Stimulated activated naive B cell treated with anti-CD40 and anti-IgM and Interleukin-4, amounts not matched to agents 10 μg/mL and 1 μg/mL and 100 μg/mL, for 72 hours (primary cell): ENCODE results near the gene KRT8.
A peak's percentile ranks its signal among the peaks of the same experiment; 100 is the strongest.

Experiments used
- ATAC-seq, 2 donors: fragments of 150-1000 bp; cut with Tn5 transposase; replicated peaks; 2 replicates each; pipeline ENCODE4 v1.10.0; 2021; ENCODE audit warnings: moderate library complexity in 1 of 2
- DNase-seq: peaks from one replicate; pipeline ENCODE4 v3.0.0; 2021
- H3K27ac Mint-ChIP-seq: one replicate; pipeline ENCODE4 v1.8.0; 2022; ENCODE audit warnings: mild to moderate bottlenecking, mixed read lengths
- H3K27me3 Mint-ChIP-seq, 2 donors: one replicate each; pipeline ENCODE4 v1.8.0; 2022; ENCODE audit warnings: mixed read lengths in 2 of 2
- H3K36me3 Mint-ChIP-seq, 2 donors: one replicate each; pipeline ENCODE4 v1.8.0; 2022; ENCODE audit warnings: mixed read lengths in 2 of 2, mild to moderate bottlenecking in 1 of 2
- H3K4me1 Mint-ChIP-seq, 2 donors: one replicate each; pipeline ENCODE4 v1.8.0; 2022; ENCODE audit warnings: mixed read lengths in 2 of 2, mild to moderate bottlenecking in 1 of 2
- H3K4me3 Mint-ChIP-seq, 2 donors: one replicate each; pipeline ENCODE4 v1.8.0; 2022; ENCODE audit warnings: mild to moderate bottlenecking in 2 of 2, mixed read lengths in 2 of 2, moderate library complexity in 1 of 2
- H3K9me3 Mint-ChIP-seq, 2 donors: one replicate each; pipeline ENCODE4 v1.8.0; 2022; ENCODE audit warnings: mixed read lengths in 2 of 2, mild to moderate bottlenecking in 1 of 2

The KRT8 gene

GRCh38 chr12:52879394-52880351, 25.2 kb downstream of the KRT8 start:
- Mint-ChIP-seq H3K27ac (no peak overlapping the region), H3K9me3 (no peaks in the 10 kb centered on the region), H3K36me3 (no peaks in the 10 kb centered on the region), H3K4me1 (peaks cover 15 to 21% of the 10 kb centered on the region in 2 donors), H3K27me3 (peaks cover 27 to 47% of the 10 kb centered on the region in 2 donors), H3K4me3 (peak overlapping the region; percentile 70 to 74)
- DNase-seq, result peak; percentile 64
- ATAC-seq, result peak; percentile 93 to 96

- peaks cover 20 to 30% of the 10 kb centered on the region in 2 donors for H3K4me1 Mint-ChIP-seq
- no peak for ATAC-seq
- peaks cover 27 to 54% of the 10 kb centered on the region in 2 donors for H3K27me3 Mint-ChIP-seq
- no peaks in the 10 kb centered on the region for H3K9me3 Mint-ChIP-seq
- no peaks in the 10 kb centered on the region for H3K36me3 Mint-ChIP-seq
- no peak overlapping the region for H3K27ac Mint-ChIP-seq
- H3K4me3 Mint-ChIP-seq, result no peak overlapping the region
- no peak for DNase-seq
Measured at GRCh38 chr12:52878507-52879393, 26.1 kb downstream of the KRT8 start.

GRCh38 chr12:52877242-52877641, 27.6 kb downstream of the KRT8 start:
- ATAC-seq (no peak), DNase-seq (no peak)
- peaks cover 42 to 63% of the 10 kb centered on the region in 2 donors for H3K27me3 Mint-ChIP-seq
- H3K27ac Mint-ChIP-seq, result no peak overlapping the region
- H3K4me1 Mint-ChIP-seq, result peaks cover 27 to 36% of the 10 kb centered on the region in 2 donors
- no peaks in the 10 kb centered on the region for H3K36me3 Mint-ChIP-seq
- no peak overlapping the region for H3K4me3 Mint-ChIP-seq
- H3K9me3 Mint-ChIP-seq, result no peaks in the 10 kb centered on the region

- H3K27me3 Mint-ChIP-seq, result peaks cover 45 to 65% of the 10 kb centered on the region in 2 donors
- ATAC-seq (no peak), DNase-seq (no peak)
- no peak overlapping the region for H3K4me3 Mint-ChIP-seq
- H3K27ac Mint-ChIP-seq, result no peak overlapping the region
- H3K9me3 Mint-ChIP-seq, result no peaks in the 10 kb centered on the region
- peaks cover 27 to 36% of the 10 kb centered on the region in 2 donors for H3K4me1 Mint-ChIP-seq
- no peaks in the 10 kb centered on the region for H3K36me3 Mint-ChIP-seq
Measured at GRCh38 chr12:52876372-52876771, 28.5 kb downstream of the KRT8 start.

- Mint-ChIP-seq H3K4me3 (peak overlapping the region; percentile 78 to 84), H3K36me3 (no peaks in the 10 kb centered on the region), H3K9me3 (no peaks in the 10 kb centered on the region), H3K27ac (peak overlapping the region; percentile 70), H3K4me1 (peaks cover 28 to 42% of the 10 kb centered on the region in 2 donors), H3K27me3 (peaks cover 35 to 63% of the 10 kb centered on the region in 2 donors)
- DNase-seq (no peak), ATAC-seq (no peak)
Measured at GRCh38 chr12:52874573-52875435, 30.1 kb downstream of the KRT8 start.

- DNase-seq (no peak), ATAC-seq (peak; percentile 60 to 66)
- Mint-ChIP-seq H3K27me3 (peaks cover 38 to 60% of the 10 kb centered on the region in 2 donors), H3K27ac (no peak overlapping the region), H3K9me3 (no peaks in the 10 kb centered on the region), H3K36me3 (no peaks in the 10 kb centered on the region), H3K4me3 (peak overlapping the region; percentile 81 to 84), H3K4me1 (peaks cover 24 to 34% of the 10 kb centered on the region in 2 donors)
Measured at GRCh38 chr12:52873832-52874572, 30.9 kb downstream of the KRT8 start.

GRCh38 chr12:52873513-52873831, 31.4 kb downstream of the KRT8 start:
- Mint-ChIP-seq H3K4me3 (peak overlapping the region; percentile 81 to 84), H3K27me3 (peaks cover 42 to 56% of the 10 kb centered on the region in 2 donors), H3K27ac (no peak overlapping the region), H3K36me3 (no peaks in the 10 kb centered on the region), H3K4me1 (peaks cover 22 to 31% of the 10 kb centered on the region in 2 donors), H3K9me3 (no peaks in the 10 kb centered on the region)
- DNase-seq (no peak), ATAC-seq (no peak)

- H3K27ac Mint-ChIP-seq, result no peak overlapping the region
Measured at GRCh38 chr12:52872644-52873389, 32.1 kb downstream of the KRT8 start.

GRCh38 chr12:52871291-52872039, 33.4 kb downstream of the KRT8 start:
- Mint-ChIP-seq H3K4me1 (peaks cover 30 to 44% of the 10 kb centered on the region in 2 donors), H3K27ac (no peak overlapping the region), H3K9me3 (no peaks in the 10 kb centered on the region), H3K36me3 (no peaks in the 10 kb centered on the region), H3K27me3 (peaks cover 46 to 50% of the 10 kb centered on the region in 2 donors), H3K4me3 (no peak overlapping the region)
- DNase-seq, result no peak
- no peak for ATAC-seq

More at GRCh38 chr12:52872644-52873389, 32.1 kb downstream of the KRT8 start:
- Mint-ChIP-seq H3K4me1 (peaks cover 23 to 33% of the 10 kb centered on the region in 2 donors), H3K4me3 (peak overlapping the region in 1 of 2 donors; percentile 81), H3K9me3 (no peaks in the 10 kb centered on the region), H3K27me3 (peaks cover 42 to 55% of the 10 kb centered on the region in 2 donors), H3K36me3 (no peaks in the 10 kb centered on the region)
- DNase-seq, result no peak
- ATAC-seq, result no peak

- H3K4me3 Mint-ChIP-seq, result peak overlapping the region in 1 of 2 donors; percentile 56
- DNase-seq (peak; percentile 51), ATAC-seq (peak; percentile 76)
- peaks cover 40 to 50% of the 10 kb centered on the region in 2 donors for H3K27me3 Mint-ChIP-seq
- peaks cover 27 to 44% of the 10 kb centered on the region in 2 donors for H3K4me1 Mint-ChIP-seq
- no peaks in the 10 kb centered on the region for H3K9me3 Mint-ChIP-seq
- no peaks in the 10 kb centered on the region for H3K36me3 Mint-ChIP-seq
- no peak overlapping the region for H3K27ac Mint-ChIP-seq
Measured at GRCh38 chr12:52870361-52871290, 34.2 kb downstream of the KRT8 start.

- H3K27me3 Mint-ChIP-seq, result peaks cover 20 to 27% of the 10 kb centered on the region in 2 donors
- no peaks in the 10 kb centered on the region for H3K36me3 Mint-ChIP-seq
- DNase-seq, result no peak
- H3K9me3 Mint-ChIP-seq, result no peaks in the 10 kb centered on the region
- no peak overlapping the region for H3K4me3 Mint-ChIP-seq
- no peak for ATAC-seq
- H3K4me1 Mint-ChIP-seq, result peaks cover 13 to 25% of the 10 kb centered on the region in 2 donors
- no peak overlapping the region for H3K27ac Mint-ChIP-seq
Measured at GRCh38 chr12:52867642-52868041, 37.2 kb downstream of the KRT8 start.
